ENCODE results near the gene TSPAN14.

The TSPAN14 gene

DNA sequence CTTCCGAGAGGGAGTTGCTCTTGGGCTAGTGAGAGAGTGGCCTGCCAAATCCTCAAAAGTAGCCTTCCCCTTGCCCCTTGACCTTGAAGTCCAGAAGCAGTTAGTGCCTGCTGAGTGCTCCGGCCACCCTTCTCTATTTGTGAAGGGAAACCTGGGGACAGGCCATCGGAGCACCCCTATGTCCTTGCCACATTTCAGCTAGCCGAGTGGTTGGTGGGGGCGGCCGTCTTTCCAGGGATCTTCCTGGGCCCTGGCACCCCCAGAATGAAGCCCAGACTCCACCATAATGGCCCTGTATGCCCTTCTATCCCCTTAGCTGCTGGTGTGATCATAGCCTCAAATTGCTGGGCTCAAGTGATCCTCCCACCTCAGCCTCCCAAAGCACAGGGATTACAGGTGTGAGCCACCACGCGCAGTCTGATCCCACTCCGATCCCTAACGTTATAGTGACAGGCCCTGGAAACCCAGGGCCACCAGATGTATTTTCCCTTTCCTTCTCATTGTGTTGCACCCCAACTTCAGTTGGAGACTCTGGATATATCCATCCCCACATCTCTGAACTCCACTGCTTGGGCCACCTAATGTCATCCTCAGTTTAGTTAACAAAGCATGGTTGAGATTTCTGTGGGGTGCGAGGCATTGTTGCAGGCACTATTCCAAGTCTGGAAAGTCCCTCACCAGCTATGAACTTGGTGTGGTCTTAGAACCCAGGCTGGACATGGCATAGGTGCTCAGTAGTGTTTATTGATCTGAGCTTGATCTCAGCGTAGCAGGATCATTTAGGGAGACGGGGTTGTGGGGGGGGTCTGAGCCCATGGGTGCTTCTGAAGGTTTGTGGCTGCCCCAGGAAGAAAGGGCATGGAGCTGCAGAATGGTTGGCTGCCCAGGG, 1.6 kb downstream of the TSPAN14 start:
- no peak for DNase-seq (ENCODE audit: low spot score)

DNA sequence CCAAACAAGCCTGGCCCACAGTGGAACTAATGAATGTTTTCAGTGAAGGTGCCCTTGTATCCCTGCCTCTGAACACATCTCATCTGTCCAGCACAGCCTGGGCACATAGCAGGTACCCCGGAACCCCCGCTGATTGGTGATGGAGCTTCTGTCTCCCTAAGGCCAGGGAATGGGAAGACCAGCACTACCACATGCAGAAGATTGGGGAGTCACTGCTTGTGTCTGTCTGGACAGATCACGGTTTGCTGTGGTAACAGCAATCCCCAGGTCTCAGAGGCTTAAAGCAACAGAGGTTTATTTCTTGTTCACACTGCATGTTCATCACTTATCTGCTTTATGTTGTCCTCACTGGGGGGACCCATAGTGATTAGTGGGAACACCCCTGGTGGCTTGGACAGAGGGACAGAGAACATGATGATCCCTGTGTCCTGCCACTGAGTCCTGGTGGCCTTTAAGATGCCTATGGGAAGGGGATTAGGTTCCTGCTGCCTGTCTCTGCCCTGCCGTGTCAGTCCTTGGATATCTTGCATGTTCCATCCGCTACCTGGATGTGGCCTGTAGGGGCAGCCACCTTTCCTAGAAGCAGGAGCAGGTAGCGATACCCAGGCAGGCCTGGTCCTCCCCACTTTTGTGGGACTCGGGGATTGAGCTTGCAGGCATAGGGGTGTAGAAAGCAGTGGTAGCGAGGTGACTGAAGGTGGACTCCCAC, 3.6 kb downstream of the TSPAN14 start:
- DNase-seq (ENCODE audit: low spot score): no peak

DNA sequence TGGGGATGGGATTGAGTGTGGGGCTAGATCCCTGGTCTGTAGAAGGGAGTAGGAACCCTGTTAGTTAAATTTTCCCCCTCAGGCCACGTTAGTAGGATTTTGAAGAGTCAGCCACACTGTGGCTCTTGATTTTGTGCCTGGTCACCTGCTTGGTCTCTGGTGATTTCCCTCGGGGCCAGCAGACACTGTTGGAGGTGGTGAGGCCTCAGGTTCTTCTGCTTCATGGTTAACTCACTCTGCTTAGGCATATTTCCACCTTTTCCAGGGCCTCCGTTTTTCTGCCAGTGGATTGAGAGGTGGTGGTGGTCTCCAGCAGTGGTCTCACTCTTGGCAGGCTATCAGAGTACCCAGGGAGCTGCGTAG, 4.1 kb downstream of the TSPAN14 start:
- DNase-seq (ENCODE audit: low spot score): no peak

DNA sequence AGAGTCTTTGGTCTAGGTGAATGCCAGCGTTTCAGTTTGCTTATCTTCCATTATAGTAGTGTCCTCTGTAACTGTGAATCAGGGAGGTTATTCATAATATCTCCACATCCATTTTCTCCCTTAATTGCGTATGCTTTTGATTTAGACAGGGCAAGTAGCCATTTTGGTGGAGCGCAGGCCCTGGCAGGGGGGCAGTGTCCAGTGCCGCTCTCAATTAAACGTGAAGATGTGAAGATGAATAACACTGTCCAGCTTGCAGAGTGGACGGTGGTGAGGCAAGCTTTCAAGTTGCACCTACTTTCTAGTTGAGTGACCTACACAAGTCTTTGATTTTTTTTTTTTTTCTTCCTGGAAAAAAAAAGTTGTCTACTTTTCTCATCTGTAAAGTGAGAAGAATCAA, 4.5 kb downstream of the TSPAN14 start:
- no peak for DNase-seq (ENCODE audit: low spot score)

DNA sequence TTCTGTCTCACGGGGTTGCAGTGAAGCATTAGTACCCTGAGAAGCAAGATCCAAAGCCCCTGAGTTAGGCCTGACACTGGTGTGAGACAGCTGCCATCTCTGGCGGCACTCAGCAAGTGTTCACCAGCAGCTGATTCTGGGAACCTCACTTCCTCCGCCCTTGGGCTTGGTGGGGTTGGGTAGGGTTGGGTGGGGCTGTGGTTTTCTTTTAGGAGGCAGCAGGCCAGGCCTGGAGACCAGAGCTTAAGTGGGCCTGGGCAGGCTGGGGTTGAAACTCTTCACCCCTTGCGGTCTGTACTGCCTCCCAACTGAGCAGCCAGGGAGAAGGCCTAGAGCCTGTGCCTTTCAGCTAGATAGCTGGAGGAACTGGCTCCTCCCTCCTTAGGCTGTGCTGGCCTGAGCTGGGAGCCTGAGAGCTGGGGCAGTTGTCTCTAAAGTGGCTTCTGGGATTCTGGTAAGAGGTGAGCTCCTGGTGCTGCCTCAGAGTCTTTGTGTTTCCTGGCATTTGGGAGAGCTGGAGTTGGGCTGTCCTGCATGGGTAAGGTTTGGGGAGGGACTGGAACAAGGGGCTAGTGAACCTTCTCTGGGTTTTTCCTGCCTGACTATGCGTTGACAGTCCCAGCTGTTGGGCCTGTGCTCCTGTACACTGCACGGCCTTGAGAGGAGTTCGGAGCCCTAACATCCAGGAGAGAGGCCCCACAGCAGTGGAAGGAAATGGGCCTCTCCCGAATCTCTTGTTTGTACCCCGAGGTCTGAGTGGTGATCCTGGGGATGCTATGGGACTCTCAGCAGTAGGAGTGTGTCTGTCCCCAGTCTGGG, 5.1 kb downstream of the TSPAN14 start:
- DNase-seq (ENCODE audit: low spot score): no peak

DNA sequence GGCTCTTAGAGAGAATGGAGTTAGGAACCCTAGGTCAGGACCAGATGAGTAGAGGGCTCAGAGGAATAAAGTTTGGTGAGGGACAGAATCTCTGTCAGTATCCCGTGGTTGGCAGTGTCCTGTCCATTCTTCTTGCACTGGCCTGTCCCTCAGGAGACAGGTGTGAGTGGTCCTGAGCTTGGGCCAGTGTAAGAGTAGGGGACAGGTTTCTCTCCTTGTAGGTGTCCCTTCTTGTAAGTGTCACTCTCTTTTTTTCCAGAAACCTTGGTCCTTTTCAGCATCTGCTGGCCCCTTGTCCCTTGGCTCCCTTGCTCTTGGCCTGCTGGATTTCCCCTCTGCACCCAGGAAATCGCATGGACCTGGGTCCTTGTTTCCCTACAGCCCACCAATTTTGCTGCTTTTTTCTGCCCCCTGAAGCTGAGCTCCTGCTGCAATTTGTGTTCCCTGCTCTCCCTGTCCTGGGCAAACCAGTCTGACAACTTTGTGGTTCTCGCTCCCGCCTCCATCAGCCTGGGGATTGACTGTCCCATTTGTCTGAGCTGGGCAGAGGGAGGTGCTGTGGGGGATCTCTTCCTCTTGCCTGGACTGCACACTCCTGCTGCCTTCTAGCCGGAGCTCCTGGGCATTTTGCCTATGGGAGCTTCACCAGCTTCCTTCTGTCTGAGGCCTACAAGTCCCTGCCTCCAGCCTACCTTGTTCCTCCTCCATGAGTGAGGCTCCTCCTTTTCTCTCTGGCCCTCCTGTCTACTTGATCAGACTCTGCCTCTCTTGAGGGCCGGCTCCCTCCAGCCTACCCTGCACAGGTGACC, 6.5 kb downstream of the TSPAN14 start:
- DNase-seq (ENCODE audit: low spot score): peak; percentile 79

DNA sequence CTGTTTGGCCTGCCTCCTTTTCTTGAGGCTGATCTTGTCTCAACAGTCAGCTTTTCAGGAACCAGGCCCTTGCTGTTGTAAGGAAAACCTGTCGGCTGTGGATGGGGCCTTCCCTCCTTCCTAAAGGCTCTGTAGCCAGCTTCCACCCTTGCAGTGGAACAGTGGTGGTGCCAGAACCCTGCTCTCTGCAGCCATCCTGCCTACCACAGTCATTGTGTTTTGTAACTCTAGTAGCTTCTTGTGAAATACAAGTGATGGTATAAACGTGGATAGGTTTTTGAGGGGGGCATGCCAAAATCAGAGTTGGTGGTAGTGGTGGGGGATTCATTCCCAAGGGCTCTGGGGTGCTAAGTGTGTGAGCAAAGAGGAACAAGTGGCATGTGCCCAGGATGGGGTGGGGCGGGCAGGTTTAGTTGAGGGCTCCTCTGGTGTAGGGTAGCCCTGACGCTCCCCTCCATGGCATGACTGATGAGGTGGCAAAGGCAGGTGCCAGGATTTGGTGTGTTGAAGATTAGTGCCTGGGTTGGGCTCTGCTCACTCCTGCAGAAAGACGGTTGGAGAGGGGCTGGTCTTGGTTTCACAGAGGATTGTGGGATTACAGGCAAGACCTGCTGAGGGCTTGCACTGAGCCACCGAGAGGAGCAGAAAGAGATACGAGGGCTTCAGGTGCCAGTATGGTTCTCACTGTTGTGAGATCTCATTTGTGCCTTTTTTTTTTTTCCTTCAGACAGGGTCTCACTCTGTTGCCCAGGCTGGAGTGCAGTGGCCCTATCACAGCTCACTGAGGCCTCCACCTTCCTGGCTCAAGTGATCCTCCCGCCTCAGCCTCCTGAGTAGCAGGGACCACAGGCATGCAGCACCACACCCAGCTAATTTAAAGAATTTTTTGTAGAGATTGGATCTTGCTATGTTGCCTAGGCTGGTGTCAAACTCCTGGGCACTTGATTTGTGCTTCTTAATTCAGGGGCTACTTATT, 7.4 kb downstream of the TSPAN14 start:
- no peak for DNase-seq (ENCODE audit: low spot score)

DNA sequence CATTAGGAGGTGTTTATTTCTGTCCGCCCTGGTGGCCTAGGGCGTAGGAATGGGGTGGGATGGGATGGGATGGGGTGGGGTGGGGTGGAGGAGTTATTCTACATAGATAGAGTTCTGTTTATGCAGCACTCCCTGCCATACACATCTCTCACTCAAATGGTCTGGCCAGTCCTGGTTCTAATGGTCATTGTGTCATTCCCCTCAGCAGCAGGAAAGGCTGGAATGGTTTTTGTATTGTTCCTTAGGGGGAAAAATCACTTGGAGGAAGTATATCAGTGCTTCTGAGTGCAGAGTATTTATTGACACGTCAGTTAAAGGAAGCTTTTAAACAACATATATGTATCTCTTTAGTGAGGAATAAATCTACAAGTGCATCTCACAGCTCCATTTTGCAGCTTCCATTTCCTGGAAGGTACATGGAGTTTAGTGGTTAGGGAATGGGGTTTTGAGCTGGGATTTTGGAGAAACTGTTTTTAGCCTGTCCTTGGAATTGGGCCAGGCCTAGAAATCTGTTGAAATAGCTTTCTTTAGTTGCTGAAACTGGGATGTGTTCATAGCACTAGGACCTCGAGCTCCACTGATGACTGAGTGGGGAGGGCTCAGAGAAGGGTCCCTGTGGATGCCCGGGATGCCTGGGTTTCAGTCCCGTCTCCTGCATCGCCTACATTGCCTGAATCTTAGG, 8.3 kb downstream of the TSPAN14 start:
- no peak for DNase-seq (ENCODE audit: low spot score)

DNA sequence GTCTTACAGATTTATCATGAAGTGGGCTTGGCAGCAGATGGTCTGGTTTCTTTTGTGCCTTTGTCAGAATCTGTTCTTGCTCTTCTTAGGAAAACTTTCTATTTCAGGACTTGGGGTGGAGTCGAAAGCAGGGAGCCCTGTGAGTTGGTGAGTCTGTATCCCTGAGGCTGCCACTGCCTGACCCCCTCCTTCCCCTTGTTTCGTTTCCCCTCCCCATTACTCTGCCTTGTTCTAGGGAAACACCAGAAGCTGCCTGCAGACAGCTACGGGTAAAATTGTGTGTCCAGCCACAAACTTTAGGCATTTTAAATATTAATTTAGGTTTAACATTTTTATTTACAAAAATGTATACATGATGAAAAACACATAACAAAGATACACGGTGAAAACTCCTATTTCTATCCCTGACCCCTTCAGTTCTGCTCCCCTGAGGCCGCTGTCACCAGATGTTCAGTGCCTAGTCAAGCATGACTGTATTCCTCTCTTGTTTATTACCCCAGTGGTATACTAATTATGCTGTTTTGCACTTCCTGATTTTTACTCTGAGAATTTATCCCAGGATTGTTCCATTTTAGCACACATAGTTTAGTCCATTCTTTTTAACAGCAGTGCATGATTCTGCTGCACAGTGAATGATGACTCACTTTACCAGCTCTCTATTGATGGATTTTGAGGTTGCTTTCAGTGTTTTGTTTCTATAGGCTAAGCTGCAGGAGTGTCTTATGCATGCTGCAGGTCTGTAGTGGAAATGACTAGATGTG, 9.1 kb downstream of the TSPAN14 start:
- DNase-seq (ENCODE audit: low spot score): no peak

DNA sequence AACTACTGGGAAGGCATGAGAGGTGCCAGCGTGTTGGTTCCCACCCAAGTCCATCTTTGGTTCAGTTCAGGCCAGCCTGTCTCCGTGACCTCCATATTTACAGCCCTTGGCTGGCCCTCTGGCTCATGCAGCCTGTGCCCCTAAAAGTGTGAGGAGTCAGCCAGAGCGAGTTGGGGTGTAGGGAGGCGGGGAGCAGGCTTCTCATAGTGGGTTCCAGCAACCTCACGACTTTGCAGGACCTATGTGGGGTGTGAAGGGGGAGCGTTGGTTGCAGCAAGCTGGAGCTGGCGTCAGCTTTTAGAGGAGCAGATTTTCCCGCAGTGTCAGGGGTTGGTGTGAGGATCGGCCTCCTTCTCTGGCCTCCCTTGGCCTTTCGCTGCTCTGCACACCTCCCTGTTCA, 9.8 kb downstream of the TSPAN14 start:
- no peak for DNase-seq (ENCODE audit: low spot score)

DNA sequence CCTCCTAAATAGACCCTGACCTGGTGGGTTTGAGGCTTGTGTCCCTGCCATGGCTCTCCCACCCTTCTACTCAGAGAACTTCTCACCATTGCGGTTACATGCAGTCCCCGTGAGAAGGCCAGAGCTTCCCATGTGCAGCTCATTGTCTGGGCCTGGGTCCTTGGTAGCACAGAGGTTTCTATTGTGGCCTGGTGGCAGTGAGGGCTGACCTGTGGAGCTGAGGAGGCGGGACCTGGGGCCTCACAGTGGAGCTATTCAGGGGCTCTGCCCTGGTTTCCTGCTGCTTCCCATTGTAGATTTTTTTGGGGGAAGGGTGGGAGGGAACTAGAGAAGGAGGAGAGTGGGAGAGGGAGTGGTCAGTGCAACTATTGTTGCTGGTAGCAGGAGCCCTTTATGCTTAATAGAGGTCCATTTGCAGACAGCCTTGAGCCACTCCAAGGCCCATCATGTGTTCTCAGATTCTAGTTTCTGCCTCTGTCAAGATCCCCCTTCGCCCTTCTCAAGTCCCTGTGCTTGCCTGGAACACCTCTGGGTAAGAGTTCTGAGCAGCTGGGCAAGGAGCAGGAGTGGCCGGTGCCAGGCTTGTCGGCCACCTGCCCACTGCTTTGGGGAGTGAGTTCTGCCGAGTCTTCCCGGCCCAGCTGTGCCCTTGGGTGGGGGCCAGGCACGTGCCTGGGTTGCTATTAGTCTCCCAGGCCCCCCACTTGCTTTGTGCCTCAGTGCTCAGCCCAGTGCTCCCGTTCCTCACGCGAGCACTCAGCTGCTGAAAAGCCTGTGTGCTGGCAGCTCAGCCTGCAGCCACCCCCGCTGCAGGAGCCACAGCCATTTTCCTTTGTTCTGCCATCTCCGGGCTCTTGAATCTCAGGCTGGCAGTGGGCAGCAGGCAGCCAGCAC, 10.7 kb downstream of the TSPAN14 start:
- peak; percentile 87 for DNase-seq (ENCODE audit: low spot score)

DNA sequence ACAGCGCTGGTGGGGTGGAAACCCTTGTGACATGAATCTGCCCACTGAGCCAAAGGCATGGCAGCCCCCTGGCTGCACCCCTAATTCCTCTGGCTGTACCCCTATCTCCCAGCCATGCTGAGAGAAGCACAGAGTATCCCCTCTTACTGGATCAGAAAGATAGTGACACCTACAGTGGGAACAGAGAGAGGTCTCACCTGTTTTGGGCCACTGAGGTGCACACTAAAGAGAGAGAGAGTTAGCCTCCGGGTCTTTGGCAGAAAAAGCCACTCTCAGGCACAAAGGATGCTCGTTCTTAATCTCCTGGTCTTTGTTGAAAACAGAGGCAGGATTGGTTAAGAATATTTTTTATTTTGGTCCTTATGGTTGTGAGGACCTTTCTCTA, 11.3 kb downstream of the TSPAN14 start:
- DNase-seq (ENCODE audit: low spot score): no peak

DNA sequence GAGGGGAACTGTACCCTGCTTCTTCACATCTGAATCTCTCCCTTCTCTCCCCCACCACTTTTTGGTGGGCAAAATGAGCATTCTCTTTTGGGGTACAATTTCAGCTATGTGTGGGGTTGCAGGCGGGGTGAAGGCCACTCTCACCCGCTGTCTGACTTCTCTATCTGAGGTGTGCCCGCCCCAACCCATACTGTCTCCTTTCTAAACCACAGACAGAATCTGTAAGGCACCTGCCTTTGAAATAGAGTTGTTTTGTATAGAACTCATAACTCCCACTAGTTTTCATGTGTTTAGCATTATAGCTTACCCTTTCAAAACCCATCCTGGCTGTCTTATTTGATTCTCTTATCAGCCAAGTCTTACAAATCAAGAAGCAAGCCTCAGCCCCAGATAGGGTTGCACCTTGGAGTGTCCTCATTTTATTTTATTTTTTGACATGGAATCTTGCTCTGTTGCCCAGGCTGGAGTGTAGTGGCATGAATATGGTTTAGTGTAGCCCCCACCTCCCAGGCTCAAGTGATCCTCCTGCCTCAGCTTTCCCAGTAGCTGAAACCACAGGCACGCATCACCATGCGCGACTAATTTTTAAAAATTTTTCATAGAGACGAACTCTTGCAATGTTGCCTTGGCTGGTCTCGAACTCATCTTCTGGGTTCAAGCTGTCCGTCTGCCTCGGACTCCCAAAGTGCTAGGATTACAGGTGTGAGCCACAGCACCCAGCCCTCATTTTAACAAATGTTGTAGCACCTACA, 11.9 kb downstream of the TSPAN14 start:
- no peak for DNase-seq (ENCODE audit: low spot score)

DNA sequence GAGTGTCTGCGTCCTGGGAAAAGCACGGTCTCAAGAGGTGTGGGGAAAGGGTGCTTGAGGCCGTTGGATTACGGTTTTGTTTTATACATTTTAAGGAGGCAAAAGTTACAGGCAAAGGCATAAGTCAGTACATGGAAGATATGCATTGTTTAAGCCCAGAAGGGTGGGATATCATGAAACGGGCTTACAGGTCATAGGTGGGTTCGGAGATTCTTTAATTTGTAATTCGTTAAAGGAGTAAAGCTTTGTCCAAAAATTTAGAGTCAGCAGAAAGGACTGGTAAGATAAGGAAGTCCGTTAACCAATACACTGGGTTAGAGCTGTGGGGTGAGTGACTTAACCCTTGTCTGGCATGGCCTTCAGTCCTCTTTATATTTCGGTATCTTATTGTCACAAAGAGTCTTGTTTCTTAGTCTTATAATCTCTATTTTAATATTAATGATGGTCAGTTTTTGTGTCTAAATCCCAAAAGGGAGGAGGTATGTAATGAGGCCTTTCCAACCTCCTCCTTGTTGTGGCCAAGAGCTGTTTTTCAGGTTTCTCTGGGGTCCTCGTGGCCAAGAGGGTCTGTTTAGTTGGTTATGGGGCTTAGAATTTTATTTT, 12.7 kb downstream of the TSPAN14 start:
- DNase-seq (ENCODE audit: low spot score): no peak

DNA sequence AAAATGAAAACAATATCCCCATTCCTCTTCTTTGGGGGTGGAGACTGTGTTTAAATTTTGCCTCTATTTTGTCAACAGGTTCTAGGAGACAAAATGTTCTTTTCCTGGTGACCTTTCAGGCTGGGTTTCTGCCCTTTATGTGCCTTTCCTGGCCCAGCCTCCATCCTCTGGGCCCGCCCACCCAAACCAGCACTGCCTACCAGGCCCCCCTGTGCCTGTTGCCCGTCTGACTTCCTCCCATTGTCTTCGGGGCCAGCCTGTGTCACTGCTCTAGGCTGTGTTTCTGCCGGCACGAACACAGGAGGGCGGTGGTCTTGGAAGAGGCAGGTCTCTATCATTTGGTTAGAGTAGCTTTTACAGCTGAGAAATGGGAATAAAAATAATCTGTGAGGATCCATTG, 13.9 kb downstream of the TSPAN14 start:
- DNase-seq (ENCODE audit: low spot score): peak; percentile 86

DNA sequence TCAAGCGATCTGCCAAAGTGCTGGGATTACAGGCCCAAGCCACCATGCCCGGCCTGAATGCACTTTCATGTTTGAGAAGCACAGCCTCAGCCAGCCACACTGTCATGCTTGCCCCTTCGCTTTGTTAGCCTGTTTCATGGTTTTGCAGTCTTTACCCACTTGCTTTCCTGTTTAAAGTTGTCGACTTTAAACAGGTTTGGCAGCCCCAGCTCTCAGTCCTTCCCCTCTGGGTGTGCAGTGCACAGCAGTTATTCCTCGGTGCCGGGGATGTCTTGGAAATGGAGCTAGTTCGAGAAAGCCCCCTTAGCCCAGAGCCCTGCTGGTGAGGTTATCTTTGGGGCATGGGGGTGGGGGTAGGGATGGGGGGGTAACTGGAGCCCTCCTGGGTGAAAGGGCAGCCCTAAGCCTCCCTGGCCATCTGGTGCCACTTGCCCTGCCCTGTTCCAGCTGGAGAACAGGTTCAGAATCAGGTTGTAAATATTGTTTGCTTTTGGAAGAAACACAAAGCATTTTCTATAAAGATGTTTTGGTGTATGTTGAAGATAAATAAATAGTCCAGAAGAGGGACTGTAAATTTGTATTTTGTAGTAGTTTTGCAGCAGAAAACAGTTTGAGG, 14.8 kb downstream of the TSPAN14 start:
- DNase-seq (ENCODE audit: low spot score): no peak

DNA sequence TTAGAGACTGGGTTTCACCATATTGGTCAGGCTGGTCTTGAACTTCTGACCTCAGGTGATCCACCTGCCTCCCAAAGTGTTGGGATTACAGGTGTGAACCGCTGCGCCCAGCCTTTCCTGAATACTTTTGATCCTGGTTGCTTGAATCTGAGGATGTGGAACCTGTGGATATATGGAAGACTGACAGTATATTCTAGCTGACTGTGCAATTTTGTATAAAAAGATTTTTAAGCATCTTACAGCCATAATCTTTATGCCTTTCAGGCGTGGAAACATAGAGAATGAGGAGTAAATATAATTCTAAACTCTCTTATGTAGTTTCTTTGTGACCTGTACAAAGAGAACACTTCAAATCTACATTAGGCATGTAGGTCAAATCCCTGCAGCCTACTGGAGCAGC, 16.2 kb downstream of the TSPAN14 start:
- DNase-seq (ENCODE audit: low spot score): no peak

All from pons (tissue), 1 donor.